Measurements from ENCODE around the gene XPOT.

GRCh38 chr12:64445490-64445889 is 41.3 kb downstream of the XPOT start:
- TF ChIP-seq CTCF (IDR thresholded peaks at IDR 0.05) (no peak), POLR2AphosphoS5 (IDR thresholded peaks at IDR 0.05) (no peak), POLR2A (IDR thresholded peaks at IDR 0.05; ENCODE audit: low read depth) (no peak)

All from esophagus muscularis mucosa (tissue), 3 donors.